Neutrophil (primary cell): Measurements from ENCODE around the gene CERS1.
"Not testable (repeated sequence)": the region's sequence is repeated elsewhere in the genome, so short reads cannot be mapped to it uniquely, and the experiment has no call there.

ENCODE experiments used
- H3K27ac ChIP-seq: fragments of 200-600 bp; sonication (generic); 2 replicates; pipeline ENCODE4 v1.5.1; 2016; ENCODE audit warnings: mild to moderate bottlenecking, moderate library complexity
- H3K27me3 ChIP-seq: fragments of 200-600 bp; sonication (generic); 2 replicates; pipeline ENCODE4 v1.6.0; 2016; ENCODE audit warnings: mild to moderate bottlenecking
- H3K36me3 ChIP-seq: fragments of 200-600 bp; sonication (generic); 2 replicates; pipeline ENCODE4 v1.5.1; 2017
- H3K4me1 ChIP-seq, 2 experiments: fragments of 200-600 bp in 1 of 2; sonication (generic) in 1 of 2; 1 replicate in 1 of 2; 2 replicates in 1 of 2; pipeline versions ENCODE4 v1.5.1 to v1.6.1; 2013 to 2016; ENCODE audit warnings: low read depth in 1 of 2, low read length in 1 of 2, mild to moderate bottlenecking in 1 of 2, moderate library complexity in 1 of 2; ENCODE audit not compliant: control insufficient read depth in 1 of 2, insufficient read depth in 1 of 2
- H3K4me3 ChIP-seq, 2 experiments: fragments of 200-600 bp in 1 of 2; sonication (generic) in 1 of 2; 1 replicate in 1 of 2; 2 replicates in 1 of 2; pipeline ENCODE4 v1.5.1; 2013 to 2016; ENCODE audit warnings: low read depth in 1 of 2, low read length in 1 of 2, mild to moderate bottlenecking in 1 of 2, moderate library complexity in 1 of 2
- H3K9me3 ChIP-seq: fragments of 200-600 bp; sonication (generic); 2 replicates; pipeline ENCODE4 v1.5.1; 2016
- CTCF ChIP-seq: fragments of 200-600 bp; sonication (generic); IDR thresholded peaks from 2 replicates; pipeline ENCODE4 v1.5.1; 2016; ENCODE audit warnings: antibody characterized with exemption

CERS1 gene

GRCh38 chr19:18906605-18907519, 10.9 kb upstream of the CERS1 start:
- TF ChIP-seq CTCF: no peak
- Histone ChIP-seq H3K36me3 (peaks cover 89% of the 10 kb centered on the region), H3K4me3 (no peak overlapping the region)

DNA sequence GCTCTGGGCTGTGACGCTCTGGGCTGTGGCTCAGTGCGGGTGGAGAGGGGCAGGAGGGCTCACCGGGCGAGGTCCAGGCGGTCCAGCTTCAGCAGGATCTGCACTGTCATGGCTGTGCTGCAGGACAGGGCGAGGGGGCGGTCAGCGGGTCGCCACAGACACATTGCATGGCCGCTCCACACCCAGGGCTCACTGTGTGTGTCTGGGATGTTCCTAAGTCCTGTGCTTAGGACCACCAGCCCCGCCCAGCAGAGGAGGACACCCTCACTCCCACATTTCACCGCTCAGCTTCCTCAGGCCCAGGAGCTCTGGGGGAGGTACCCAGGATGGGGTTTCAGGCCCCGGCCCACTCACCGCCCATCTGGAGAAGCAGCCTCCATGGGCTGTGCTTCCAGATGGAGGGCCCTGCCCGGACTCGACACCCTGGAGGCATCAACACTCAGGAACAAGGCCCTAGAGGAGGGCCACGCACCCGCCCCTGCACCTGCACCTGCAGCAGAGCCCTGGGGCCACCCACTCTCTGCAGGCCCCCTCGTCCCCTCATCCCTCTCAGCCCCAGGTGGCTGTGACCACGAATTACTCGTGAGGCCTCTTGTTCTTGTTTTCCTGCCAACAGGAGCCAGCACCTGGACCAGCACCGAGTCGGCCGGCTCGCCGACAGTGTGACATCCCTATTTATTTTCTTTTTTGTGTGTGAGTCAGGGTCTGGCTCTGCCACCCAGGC, 9.7 kb upstream of the CERS1 start:
- no peak for TF ChIP-seq CTCF
- H3K27me3 ChIP-seq: no peaks in the 10 kb centered on the region
- H3K4me3 ChIP-seq: no peak overlapping the region
- H3K4me1 ChIP-seq: no peaks in the 10 kb centered on the region
- no peaks in the 10 kb centered on the region for H3K9me3 ChIP-seq
- H3K36me3 ChIP-seq: peaks cover 92% of the 10 kb centered on the region
- H3K27ac ChIP-seq: no peak overlapping the region

More at GRCh38 chr19:18906605-18907519, 10.9 kb upstream of the CERS1 start:
- Histone ChIP-seq H3K4me1 (no peaks in the 10 kb centered on the region), H3K27ac (no peak overlapping the region), H3K27me3 (no peaks in the 10 kb centered on the region), H3K9me3 (no peaks in the 10 kb centered on the region)

GRCh38 chr19:18905058-18905456, 9.1 kb upstream of the CERS1 start:
- no peaks in the 10 kb centered on the region for H3K27me3 ChIP-seq
- no peak for TF ChIP-seq CTCF
- peaks cover 92% of the 10 kb centered on the region for H3K36me3 ChIP-seq
- no peak overlapping the region for H3K27ac ChIP-seq
- H3K4me1 ChIP-seq: no peaks in the 10 kb centered on the region
- no peak overlapping the region for H3K4me3 ChIP-seq
- no peaks in the 10 kb centered on the region for H3K9me3 ChIP-seq

- H3K4me1 ChIP-seq: no peaks in the 10 kb centered on the region
- no peaks in the 10 kb centered on the region for H3K27me3 ChIP-seq
- no peak overlapping the region for H3K4me3 ChIP-seq
- H3K36me3 ChIP-seq: peaks cover 92% of the 10 kb centered on the region
- H3K27ac ChIP-seq: no peak overlapping the region
- no peak for TF ChIP-seq CTCF
- no peaks in the 10 kb centered on the region for H3K9me3 ChIP-seq
Observed at GRCh38 chr19:18904334-18905057, 8.5 kb upstream of the CERS1 start.

DNA sequence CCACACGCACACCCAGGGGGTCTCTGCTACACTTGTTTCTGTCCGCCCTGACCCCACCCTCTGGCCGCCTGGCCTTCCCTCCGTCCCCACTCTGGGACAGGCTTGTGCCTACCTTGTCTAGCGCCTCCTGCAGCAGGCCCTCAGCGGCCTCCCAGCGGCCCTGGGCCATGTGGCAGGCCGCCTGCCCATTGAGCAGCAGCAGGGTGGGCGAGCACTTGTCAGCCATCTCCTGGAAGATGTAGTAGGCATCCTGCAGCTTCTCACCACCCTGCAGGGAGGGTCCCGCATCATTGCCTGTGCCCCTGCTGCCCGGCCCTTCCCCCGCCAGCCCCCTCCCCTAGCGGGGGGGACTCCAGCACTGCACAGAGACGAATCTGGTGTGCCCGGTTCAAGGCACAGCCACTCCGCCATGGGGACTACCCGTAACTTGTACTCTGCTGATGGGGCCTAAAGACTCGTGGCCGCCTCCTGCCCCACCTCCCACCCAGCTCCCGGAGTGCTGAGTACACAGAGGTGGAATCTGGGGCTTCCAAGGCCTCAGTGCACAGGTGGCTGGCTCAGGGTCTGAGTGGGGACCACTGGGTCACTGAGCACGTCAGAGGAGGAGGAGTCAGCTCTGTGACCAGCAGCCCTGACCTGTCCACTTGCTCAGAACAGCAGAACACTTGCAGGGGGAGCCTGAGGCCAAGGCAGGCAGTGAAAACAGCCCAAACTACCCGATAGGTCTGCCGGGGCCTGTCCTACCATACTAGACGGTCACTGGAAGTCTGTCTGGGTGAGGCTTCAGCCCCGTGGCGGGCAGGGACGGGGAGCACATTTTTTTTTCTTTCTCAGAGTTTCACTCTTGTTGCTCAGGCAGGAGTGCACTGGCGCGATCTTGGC, 7.4 kb upstream of the CERS1 start:
- H3K9me3 ChIP-seq: no peaks in the 10 kb centered on the region
- H3K4me1 ChIP-seq: no peaks in the 10 kb centered on the region
- H3K4me3 ChIP-seq: no peak overlapping the region
- H3K27ac ChIP-seq: no peak overlapping the region
- TF ChIP-seq CTCF: no peak
- H3K36me3 ChIP-seq: peaks cover 92% of the 10 kb centered on the region
- no peaks in the 10 kb centered on the region for H3K27me3 ChIP-seq

GRCh38 chr19:18902519-18902918, 6.6 kb upstream of the CERS1 start:
- H3K4me1 ChIP-seq, H3K27me3 ChIP-seq, H3K4me3 ChIP-seq, H3K27ac ChIP-seq, H3K9me3 ChIP-seq: not testable (repeated sequence)
- peaks cover 89% of the 10 kb centered on the region for H3K36me3 ChIP-seq
